Activated CD4-positive, alpha-beta memory T cell treated with anti-CD3 and anti-CD28 coated beads, Interleukin-2, amount 10 ng/mL, durations not matched to agents 7 days and 5 days (primary cell): Measurements from ENCODE around the gene ASGR2. TPM values are rescaled to one million over a fixed set of nuclear protein-coding genes. Genes with fewer than 3 reads are reported as not detected.
A peak's percentile ranks its signal among the peaks of the same experiment; 100 is the strongest.
"Not testable (repeated sequence)": the region's sequence is repeated elsewhere in the genome, so short reads cannot be mapped to it uniquely, and the experiment has no call there.

Experiments
- CTCF ChIA-PET: fragments of 350-600 bp; sonication (Branson Sonifier 250); formaldehyde crosslinking; loops from one replicate; lab custom pipeline; 2021; ENCODE audit warnings: antibody characterized with exemption, inconsistent platforms; lab: Charles Lee
- POLR2A ChIA-PET: fragments of 350-600 bp; sonication (Branson Sonifier 250); formaldehyde crosslinking; loops from one replicate; lab custom pipeline; 2021; ENCODE audit warnings: antibody characterized with exemption; lab: Charles Lee
- DNase-seq: peaks from one replicate; pipeline ENCODE4 v3.0.0-alpha.2; 2020
- H3K27ac Mint-ChIP-seq: one replicate; pipeline ENCODE4 v1.8.0; 2021; ENCODE audit warnings: mild to moderate bottlenecking, mixed read lengths
- H3K27me3 Mint-ChIP-seq: one replicate; pipeline ENCODE4 v1.8.0; 2021; ENCODE audit warnings: mixed read lengths
- H3K36me3 Mint-ChIP-seq: one replicate; pipeline ENCODE4 v1.8.0; 2021; ENCODE audit warnings: low read depth, mixed read lengths
- H3K4me1 Mint-ChIP-seq: one replicate; pipeline ENCODE4 v1.8.0; 2021; ENCODE audit warnings: mixed read lengths
- H3K4me3 Mint-ChIP-seq: one replicate; pipeline ENCODE4 v1.8.0; 2021; ENCODE audit warnings: mild to moderate bottlenecking, mixed read lengths
- H3K9me3 Mint-ChIP-seq: one replicate; pipeline ENCODE4 v1.8.0; 2021; ENCODE audit warnings: mixed read lengths
- total RNA-seq, 2 experiments: library from RNA; stranded (reverse); gene quantifications; one replicate each; pipeline ENCODE4 v1.2.3, GENCODE V29; 2021

ASGR2 gene
- not detected for total RNA-seq

GRCh38 chr17:7114241-7114874, at the start of gene ASGR2:
Gene ASGR2, minus strand, starts transcription at chr17:7114822. Its CDS starts 582 bp downstream, at chr17:7114240.
- H3K4me1 Mint-ChIP-seq, result peaks cover 10% of the 10 kb centered on the region
- peaks cover under 1% of the 10 kb centered on the region for H3K27me3 Mint-ChIP-seq
- H3K27ac Mint-ChIP-seq, result no peak within 1 kb of the TSS
- ChIA-PET POLR2A (no interaction called here), CTCF (interaction anchor here (0.5 kb wide), 1 partner anchor 76 kb away, joined by 3 read pairs; no protein-coding TSS in a partner anchor)
- H3K9me3 Mint-ChIP-seq, result no peaks in the 10 kb centered on the region
- DNase-seq, result no peak
- H3K36me3 Mint-ChIP-seq, result no peaks in the 10 kb centered on the region
- H3K4me3 Mint-ChIP-seq, result no peak within 1 kb of the TSS

DNA sequence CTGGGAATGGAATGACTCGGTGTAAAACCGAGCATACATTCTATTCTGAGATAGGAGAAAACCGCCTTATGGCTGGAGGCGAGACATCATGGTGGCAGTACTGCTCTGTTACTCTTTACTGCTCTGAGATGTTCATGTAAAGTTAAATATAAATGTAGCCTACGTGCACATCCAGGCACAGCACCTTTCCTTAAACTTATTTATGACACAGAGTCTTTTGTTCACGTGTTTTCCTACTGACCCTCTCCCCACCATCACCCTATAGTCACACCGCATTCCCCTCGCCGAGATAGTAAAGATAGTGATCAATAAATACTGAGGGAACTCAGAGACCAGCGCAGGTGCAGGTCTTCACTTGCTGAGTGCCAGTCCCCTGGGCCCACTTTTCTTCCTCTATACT, 44.9 kb upstream of the ASGR2 start:
- H3K9me3 Mint-ChIP-seq, CTCF ChIA-PET, H3K36me3 Mint-ChIP-seq, POLR2A ChIA-PET, H3K4me3 Mint-ChIP-seq, H3K4me1 Mint-ChIP-seq, DNase-seq, H3K27ac Mint-ChIP-seq: not testable (repeated sequence)
- peaks cover 22% of the 10 kb centered on the region for H3K27me3 Mint-ChIP-seq

- POLR2A ChIA-PET, DNase-seq, H3K27ac Mint-ChIP-seq, H3K36me3 Mint-ChIP-seq, H3K4me3 Mint-ChIP-seq, CTCF ChIA-PET, H3K4me1 Mint-ChIP-seq, H3K9me3 Mint-ChIP-seq: not testable (repeated sequence)
- H3K27me3 Mint-ChIP-seq, result peaks cover 27% of the 10 kb centered on the region
Observed at GRCh38 chr17:7158424-7158823, 43.8 kb upstream of the ASGR2 start.

- Mint-ChIP-seq H3K4me1 (no peaks in the 10 kb centered on the region), H3K36me3 (no peaks in the 10 kb centered on the region), H3K4me3 (no peak overlapping the region), H3K27ac (no peak overlapping the region), H3K27me3 (peaks cover 27% of the 10 kb centered on the region), H3K9me3 (no peaks in the 10 kb centered on the region)
- DNase-seq, result no peak
- POLR2A ChIA-PET, result no interaction called here
- CTCF ChIA-PET, result no interaction called here
Observed at GRCh38 chr17:7156342-7156940, 41.8 kb upstream of the ASGR2 start.

GRCh38 chr17:7147772-7148171, 33.1 kb upstream of the ASGR2 start:
- no peak overlapping the region for H3K4me3 Mint-ChIP-seq
- no peak overlapping the region for H3K27ac Mint-ChIP-seq
- no peaks in the 10 kb centered on the region for H3K36me3 Mint-ChIP-seq
- H3K9me3 Mint-ChIP-seq, result no peaks in the 10 kb centered on the region
- POLR2A ChIA-PET, result interaction anchor here (0.7 kb wide), 1 partner anchor 112 kb away, joined by 3 read pairs; the partner anchor contains the start of gene SLC16A13
- H3K4me1 Mint-ChIP-seq, result no peaks in the 10 kb centered on the region
- no peak for DNase-seq
- CTCF ChIA-PET, result interaction anchor here (0.6 to 1.2 kb wide), 5 partner anchors 11 to 102 kb away, joined by 3 to 4 read pairs (median 3); no protein-coding TSS in a partner anchor
- peaks cover 2% of the 10 kb centered on the region for H3K27me3 Mint-ChIP-seq

DNA sequence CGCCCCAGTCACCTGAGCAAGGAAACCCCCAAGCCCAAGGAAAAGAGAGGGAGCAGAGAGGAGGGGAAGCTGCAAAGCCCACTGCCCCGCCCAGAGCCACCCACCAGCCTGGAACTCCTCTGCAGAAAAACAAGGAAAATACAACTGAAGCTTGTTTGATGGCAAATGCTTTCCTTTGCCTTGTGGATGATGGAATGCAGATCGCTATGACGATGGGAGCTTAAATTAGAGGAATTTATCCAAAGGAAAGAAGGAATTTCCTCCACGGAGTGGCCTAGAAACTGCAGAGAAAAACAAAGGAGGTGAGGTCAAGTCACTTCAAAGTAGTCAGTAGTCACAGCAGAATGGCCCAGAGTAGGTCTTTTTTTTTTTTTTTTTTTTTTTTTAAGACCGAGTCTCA, 31.5 kb upstream of the ASGR2 start:
- POLR2A ChIA-PET, result no interaction called here
- Mint-ChIP-seq H3K4me3 (no peak overlapping the region), H3K4me1 (no peaks in the 10 kb centered on the region), H3K9me3 (no peaks in the 10 kb centered on the region), H3K27me3 (peaks cover 3% of the 10 kb centered on the region), H3K27ac (no peak overlapping the region), H3K36me3 (no peaks in the 10 kb centered on the region)
- CTCF ChIA-PET, result interaction anchor here (0.7 to 1.5 kb wide), 4 partner anchors 9 to 290 kb away, joined by 3 to 5 read pairs (median 4); no protein-coding TSS in a partner anchor
- DNase-seq, result no peak

- ChIA-PET CTCF (no interaction called here), POLR2A (no interaction called here)
- no peaks in the 10 kb centered on the region for H3K4me1 Mint-ChIP-seq
- no peak for DNase-seq
- peaks cover 6% of the 10 kb centered on the region for H3K27me3 Mint-ChIP-seq
- H3K27ac Mint-ChIP-seq, result no peak overlapping the region
- H3K9me3 Mint-ChIP-seq, result no peaks in the 10 kb centered on the region
- H3K36me3 Mint-ChIP-seq, result no peaks in the 10 kb centered on the region
- H3K4me3 Mint-ChIP-seq, result no peak overlapping the region
Observed at GRCh38 chr17:7144213-7144612, 29.6 kb upstream of the ASGR2 start.

DNA sequence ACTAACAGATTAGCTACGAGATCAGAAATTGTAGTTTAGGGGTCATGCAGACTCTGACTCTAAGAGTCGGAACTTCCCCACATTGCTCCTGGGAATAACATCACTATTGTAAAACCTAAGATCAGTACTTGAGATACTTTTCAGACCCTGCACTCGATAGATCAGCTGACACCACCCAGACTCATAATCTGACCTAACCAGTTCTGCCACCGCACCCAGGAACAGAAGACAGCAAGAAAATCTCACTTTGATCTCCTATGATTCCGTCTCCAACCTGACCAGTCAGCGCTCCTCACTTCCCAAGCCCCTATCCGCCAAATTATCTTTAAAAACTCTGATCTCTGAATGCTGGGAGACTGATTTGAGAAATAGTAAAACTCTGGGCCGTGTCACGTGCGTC, 27.2 kb upstream of the ASGR2 start:
- no peak for DNase-seq
- Mint-ChIP-seq H3K27ac (no peak overlapping the region), H3K4me1 (no peaks in the 10 kb centered on the region), H3K9me3 (no peaks in the 10 kb centered on the region), H3K27me3 (peaks cover 13% of the 10 kb centered on the region), H3K36me3 (no peaks in the 10 kb centered on the region), H3K4me3 (no peak overlapping the region)
- ChIA-PET POLR2A (interaction anchor here (0.8 kb wide), 1 partner anchor 106 kb away, joined by 3 read pairs; the partner anchor contains the start of gene SLC16A13), CTCF (interaction anchor here (1.1 to 10.9 kb wide), 2 partner anchors 9 to 91 kb away, joined by 4 to 290 read pairs; partner anchors contain the start of gene SLC16A11)

- Mint-ChIP-seq H3K27ac (no peak overlapping the region), H3K4me1 (peaks cover 5% of the 10 kb centered on the region), H3K27me3 (peaks cover 19% of the 10 kb centered on the region), H3K36me3 (no peaks in the 10 kb centered on the region), H3K4me3 (no peak overlapping the region), H3K9me3 (no peaks in the 10 kb centered on the region)
- no peak for DNase-seq
- ChIA-PET CTCF (interaction anchor here (1.0 to 10.9 kb wide), 2 partner anchors 89 to 225 kb away, joined by 3 to 290 read pairs; partner anchors contain the start of gene SLC16A11), POLR2A (no interaction called here)
Observed at GRCh38 chr17:7139400-7139799, 24.8 kb upstream of the ASGR2 start.

DNA sequence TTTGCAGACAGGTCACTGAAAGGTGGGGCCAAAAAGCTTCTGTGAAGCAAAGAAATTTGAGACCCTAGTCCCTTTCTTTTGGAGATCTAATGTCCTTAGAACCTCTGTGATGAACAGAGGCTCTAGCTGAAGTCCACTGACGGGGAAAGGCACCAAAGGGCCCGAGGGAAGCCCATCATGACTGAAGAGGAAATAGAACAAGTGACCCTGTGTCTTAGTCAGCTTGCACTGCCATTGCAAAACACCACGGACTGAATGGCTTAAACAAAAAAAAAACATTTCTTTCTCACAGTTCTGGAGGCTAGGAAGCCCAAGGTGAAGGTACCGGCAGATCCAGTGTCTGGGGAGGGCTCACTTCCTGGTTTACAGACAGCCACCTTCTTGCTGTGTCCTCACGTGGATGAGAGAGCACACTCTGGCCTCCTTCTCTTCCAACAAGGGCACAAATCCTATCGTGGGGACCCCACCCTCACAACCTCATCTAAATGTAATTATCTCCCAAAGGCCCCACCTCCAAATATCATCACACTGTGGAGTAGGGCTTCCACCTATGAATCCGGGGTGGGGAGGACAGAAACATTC, 24.3 kb upstream of the ASGR2 start:
- no peak overlapping the region for H3K27ac Mint-ChIP-seq
- no peaks in the 10 kb centered on the region for H3K36me3 Mint-ChIP-seq
- DNase-seq, result no peak
- POLR2A ChIA-PET, result no interaction called here
- CTCF ChIA-PET, result interaction anchor here (1.0 to 10.9 kb wide), 2 partner anchors 88 to 225 kb away, joined by 3 to 290 read pairs; partner anchors contain the start of gene SLC16A11
- H3K4me1 Mint-ChIP-seq, result peaks cover 5% of the 10 kb centered on the region
- H3K27me3 Mint-ChIP-seq, result peaks cover 19% of the 10 kb centered on the region
- H3K4me3 Mint-ChIP-seq, result no peak overlapping the region
- no peaks in the 10 kb centered on the region for H3K9me3 Mint-ChIP-seq

DNA sequence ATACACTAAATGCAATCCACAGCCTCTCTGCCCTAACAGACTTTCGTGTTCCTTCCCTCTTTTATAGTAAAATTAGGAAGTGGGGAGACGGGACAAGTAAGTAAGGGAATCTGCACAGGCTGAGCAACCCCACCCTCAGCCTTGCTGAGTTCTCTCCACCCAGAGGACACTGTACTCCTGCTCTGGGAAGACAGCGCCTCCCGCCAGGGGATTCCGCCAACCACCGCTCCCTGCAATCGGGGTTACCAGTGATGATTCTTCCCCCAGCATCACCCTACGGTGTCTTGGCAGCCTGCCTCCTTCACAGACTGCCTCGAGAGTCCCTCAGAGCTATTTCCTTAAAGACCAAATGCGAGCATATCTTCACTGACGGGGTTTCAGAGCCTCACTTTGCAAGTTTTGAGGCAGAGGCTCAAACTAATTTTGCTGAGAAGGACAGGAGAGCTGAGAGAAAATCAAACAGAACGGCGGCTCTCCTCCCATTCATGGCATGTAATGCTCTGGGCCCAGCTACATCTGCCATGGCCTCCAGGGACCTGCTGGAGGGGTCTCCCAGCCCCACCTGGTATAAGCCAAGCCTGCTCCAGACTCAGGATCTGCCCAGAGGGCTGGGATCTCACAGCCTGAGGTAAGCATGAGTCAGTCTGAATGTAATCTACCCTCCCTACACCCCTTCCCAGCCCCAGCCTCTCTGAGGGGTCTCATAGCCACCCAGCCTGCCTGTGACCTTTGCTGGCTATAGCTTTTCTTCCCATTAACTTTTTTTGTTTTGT, 22.7 kb upstream of the ASGR2 start:
- no peak overlapping the region for H3K27ac Mint-ChIP-seq
- H3K36me3 Mint-ChIP-seq, result no peaks in the 10 kb centered on the region
- H3K9me3 Mint-ChIP-seq, result no peaks in the 10 kb centered on the region
- CTCF ChIA-PET, result interaction anchor here (0.5 to 10.9 kb wide), 15 partner anchors 9 to 985 kb away, joined by 3 to 290 read pairs (median 4); partner anchors contain the start of genes CLEC10A, SLC16A11 and SLC16A13
- DNase-seq, result no peak
- H3K4me3 Mint-ChIP-seq, result no peak overlapping the region
- H3K4me1 Mint-ChIP-seq, result peaks cover 16% of the 10 kb centered on the region
- H3K27me3 Mint-ChIP-seq, result peaks cover 21% of the 10 kb centered on the region
- POLR2A ChIA-PET, result interaction anchor here (1.4 kb wide), 1 partner anchor 92 kb away, joined by 10 read pairs; no protein-coding TSS in a partner anchor

DNA sequence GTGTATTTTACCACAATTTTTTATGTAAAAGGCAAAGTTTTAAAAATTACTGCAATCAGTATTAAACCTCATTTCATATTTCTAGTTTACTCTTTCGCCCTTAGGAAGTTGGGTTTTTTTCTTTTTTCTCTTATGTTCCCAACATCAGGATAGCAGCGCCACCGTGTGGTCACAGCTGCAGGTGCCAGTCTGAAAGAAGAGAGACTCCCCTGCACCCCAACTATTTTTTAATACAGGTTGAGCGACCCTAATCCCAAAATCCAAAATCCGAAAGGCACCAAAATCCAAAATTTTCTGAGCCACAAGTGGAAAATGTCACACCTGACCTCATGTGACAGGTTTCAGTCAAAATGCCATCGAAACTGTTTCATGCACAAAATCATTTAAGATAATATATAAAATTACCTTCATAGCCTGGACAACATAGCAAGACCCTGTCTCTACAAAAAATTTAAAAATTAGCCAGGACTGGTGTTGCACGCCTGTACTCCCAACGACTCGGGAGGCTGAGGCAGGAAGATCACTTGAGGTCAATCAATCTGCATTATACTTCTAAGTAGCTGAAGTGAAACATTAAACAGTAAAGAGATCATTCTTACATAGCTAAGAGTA, 21.8 kb upstream of the ASGR2 start:
- H3K27me3 Mint-ChIP-seq, result peaks cover 18% of the 10 kb centered on the region
- H3K4me3 Mint-ChIP-seq, result no peak overlapping the region
- peak; percentile 77 for DNase-seq
- H3K36me3 Mint-ChIP-seq, result no peaks in the 10 kb centered on the region
- H3K27ac Mint-ChIP-seq, result no peak overlapping the region
- ChIA-PET CTCF (interaction anchor here (0.5 to 10.9 kb wide), 17 partner anchors 10 to 872 kb away, joined by 3 to 290 read pairs (median 4); partner anchors contain the start of genes CLEC10A, SLC16A11 and SLC16A13), POLR2A (interaction anchor here (1.4 kb wide), 1 partner anchor 91 kb away, joined by 10 read pairs; no protein-coding TSS in a partner anchor)
- no peaks in the 10 kb centered on the region for H3K9me3 Mint-ChIP-seq
- peaks cover 20% of the 10 kb centered on the region for H3K4me1 Mint-ChIP-seq
